Measurements from ENCODE around the gene RAP1GAP.
"Not testable (repeated sequence)": the region's sequence is repeated elsewhere in the genome, so short reads cannot be mapped to it uniquely, and the experiment has no call there.

RAP1GAP gene

GRCh38 chr1:21677168-21677567 is 8.0 kb upstream of the RAP1GAP start:
- no peak for DNase-seq (ENCODE audit: low read depth)

- no peak for DNase-seq (ENCODE audit: low read depth)
Observed at GRCh38 chr1:21674957-21675356, 5.8 kb upstream of the RAP1GAP start.

- DNase-seq (ENCODE audit: low read depth): not testable (repeated sequence)
Observed at GRCh38 chr1:21673853-21674252, 4.7 kb upstream of the RAP1GAP start.

- no peak for DNase-seq (ENCODE audit: low read depth)
Observed at GRCh38 chr1:21673277-21673780, 4.2 kb upstream of the RAP1GAP start.

- DNase-seq (ENCODE audit: low read depth): no peak
Observed at GRCh38 chr1:21672478-21673276, 3.5 kb upstream of the RAP1GAP start.

GRCh38 chr1:21671915-21672314 is 2.8 kb upstream of the RAP1GAP start:
- no peak for DNase-seq (ENCODE audit: low read depth)

- DNase-seq (ENCODE audit: low read depth): no peak
Observed at GRCh38 chr1:21670956-21671902, 2.1 kb upstream of the RAP1GAP start.

GRCh38 chr1:21670059-21670881 is 1.1 kb upstream of the RAP1GAP start:
- no peak for DNase-seq (ENCODE audit: low read depth)

GRCh38 chr1:21668951-21669257 is 253 bp downstream of the RAP1GAP start:
- no peak for DNase-seq (ENCODE audit: low read depth)

GRCh38 chr1:21668232-21668950 is 766 bp downstream of the RAP1GAP start:
- no peak for DNase-seq (ENCODE audit: low read depth)

- DNase-seq (ENCODE audit: low read depth): no peak
Observed at GRCh38 chr1:21667348-21668231, 1.6 kb downstream of the RAP1GAP start.

- DNase-seq (ENCODE audit: low read depth): no peak
Observed at GRCh38 chr1:21666576-21667320, 2.4 kb downstream of the RAP1GAP start.

GRCh38 chr1:21665711-21666575 is 3.2 kb downstream of the RAP1GAP start:
- DNase-seq (ENCODE audit: low read depth): no peak

GRCh38 chr1:21664806-21665588 is 4.2 kb downstream of the RAP1GAP start:
- no peak for DNase-seq (ENCODE audit: low read depth)

- DNase-seq (ENCODE audit: low read depth): no peak
Observed at GRCh38 chr1:21663951-21664805, 5.0 kb downstream of the RAP1GAP start.

GRCh38 chr1:21663248-21663950 is 5.8 kb downstream of the RAP1GAP start:
- no peak for DNase-seq (ENCODE audit: low read depth)

Measured in HS-5 (cell line).